HG03108 (cell line): ENCODE data around the gene CFAP68.

ENCODE experiments used
- ATAC-seq: cut with Tn5 transposase; IDR thresholded peaks from one replicate; pipeline ENCODE4 v1.9.1; 2021; ENCODE audit warnings: moderate library complexity; ENCODE audit not compliant: unreplicated experiment

CFAP68 gene

GRCh38 chr11:111878849-111879636 lies at the start of gene CFAP68, which contains the start of gene FDXACB1:
CFAP68 (plus strand) TSS chr11:111879541; CDS start chr11:111879561, 20 bp downstream.
FDXACB1 (minus strand) TSS chr11:111879165; CDS start chr11:111879132, 33 bp downstream.
- peak; percentile 84 for ATAC-seq

- no peak for ATAC-seq
These were observed 45.8 kb upstream of the CFAP68 start for GRCh38 chr11:111833524-111833923.

GRCh38 chr11:111834432-111835163 lies 44.7 kb upstream of the CFAP68 start:
- no peak for ATAC-seq

- ATAC-seq = no peak
These were observed 43.7 kb upstream of the CFAP68 start for GRCh38 chr11:111835665-111836064.

GRCh38 chr11:111836162-111836561 lies 43.2 kb upstream of the CFAP68 start:
- no peak for ATAC-seq

- peak; percentile 76 for ATAC-seq
These were observed 42.6 kb upstream of the CFAP68 start for GRCh38 chr11:111836721-111837120.

- no peak for ATAC-seq
These were observed 41.9 kb upstream of the CFAP68 start for GRCh38 chr11:111837366-111837891.

GRCh38 chr11:111838054-111838453 lies 41.3 kb upstream of the CFAP68 start:
- no peak for ATAC-seq

- ATAC-seq = no peak
These were observed 39.2 kb upstream of the CFAP68 start for GRCh38 chr11:111840143-111840542.

GRCh38 chr11:111841370-111842053 lies 37.8 kb upstream of the CFAP68 start:
- ATAC-seq = peak; percentile 37

- ATAC-seq = no peak
These were observed 35.7 kb upstream of the CFAP68 start for GRCh38 chr11:111843661-111844060.

GRCh38 chr11:111845276-111846028 lies 33.9 kb upstream of the CFAP68 start:
- ATAC-seq = no peak

- ATAC-seq = no peak
These were observed 33.3 kb upstream of the CFAP68 start for GRCh38 chr11:111846063-111846462.

GRCh38 chr11:111846636-111847035 lies 32.7 kb upstream of the CFAP68 start:
- no peak for ATAC-seq

GRCh38 chr11:111849631-111850030 lies 29.7 kb upstream of the CFAP68 start:
- no peak for ATAC-seq

GRCh38 chr11:111851067-111851466 lies 28.3 kb upstream of the CFAP68 start:
- ATAC-seq = no peak

GRCh38 chr11:111851636-111852035 lies 27.7 kb upstream of the CFAP68 start:
- ATAC-seq = no peak

- no peak for ATAC-seq
These were observed 27.2 kb upstream of the CFAP68 start for GRCh38 chr11:111852103-111852502.

- no peak for ATAC-seq
These were observed 23.8 kb upstream of the CFAP68 start for GRCh38 chr11:111855506-111855905.

- ATAC-seq = no peak
These were observed 19.1 kb upstream of the CFAP68 start for GRCh38 chr11:111860257-111860656.

- no peak for ATAC-seq
These were observed 9.2 kb upstream of the CFAP68 start for GRCh38 chr11:111870113-111870512.
